ENCODE data around the gene SPEN.

The SPEN gene

DNA sequence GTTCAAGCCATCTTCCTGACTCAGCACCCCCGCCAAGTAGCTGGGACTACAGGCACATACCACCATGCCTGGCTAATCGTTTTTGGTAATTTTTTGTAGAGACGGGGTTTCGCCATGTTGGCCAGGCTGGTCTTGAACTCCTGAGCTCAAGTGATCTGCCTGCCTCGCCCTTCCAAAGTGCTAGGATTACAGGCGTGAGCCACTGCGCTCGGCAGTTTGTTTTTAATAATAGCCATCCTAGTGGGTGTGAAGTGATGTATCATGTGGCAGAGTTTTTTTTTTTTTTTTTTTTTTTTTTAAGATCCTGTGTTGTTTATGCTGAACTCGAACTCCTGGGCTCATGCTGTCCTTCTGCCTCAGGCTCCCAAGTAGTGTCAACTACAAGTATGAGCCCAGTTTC, 51.8 kb downstream of the SPEN start:
- no peak for TF ChIP-seq POLR2AphosphoS5 (IDR thresholded peaks at IDR 0.05; ENCODE audit: low read depth, low read length)
- TF ChIP-seq FOXP2 (optimal IDR thresholded peaks at IDR 0.05; ENCODE audit: borderline replicate concordance, extremely low read depth, extremely low read length, insufficient read depth), result no peak
- no peak for TF ChIP-seq TAF1 (IDR thresholded peaks at IDR 0.05; ENCODE audit: borderline replicate concordance, insufficient read depth, low read length)
- TF ChIP-seq, protein P1, sequence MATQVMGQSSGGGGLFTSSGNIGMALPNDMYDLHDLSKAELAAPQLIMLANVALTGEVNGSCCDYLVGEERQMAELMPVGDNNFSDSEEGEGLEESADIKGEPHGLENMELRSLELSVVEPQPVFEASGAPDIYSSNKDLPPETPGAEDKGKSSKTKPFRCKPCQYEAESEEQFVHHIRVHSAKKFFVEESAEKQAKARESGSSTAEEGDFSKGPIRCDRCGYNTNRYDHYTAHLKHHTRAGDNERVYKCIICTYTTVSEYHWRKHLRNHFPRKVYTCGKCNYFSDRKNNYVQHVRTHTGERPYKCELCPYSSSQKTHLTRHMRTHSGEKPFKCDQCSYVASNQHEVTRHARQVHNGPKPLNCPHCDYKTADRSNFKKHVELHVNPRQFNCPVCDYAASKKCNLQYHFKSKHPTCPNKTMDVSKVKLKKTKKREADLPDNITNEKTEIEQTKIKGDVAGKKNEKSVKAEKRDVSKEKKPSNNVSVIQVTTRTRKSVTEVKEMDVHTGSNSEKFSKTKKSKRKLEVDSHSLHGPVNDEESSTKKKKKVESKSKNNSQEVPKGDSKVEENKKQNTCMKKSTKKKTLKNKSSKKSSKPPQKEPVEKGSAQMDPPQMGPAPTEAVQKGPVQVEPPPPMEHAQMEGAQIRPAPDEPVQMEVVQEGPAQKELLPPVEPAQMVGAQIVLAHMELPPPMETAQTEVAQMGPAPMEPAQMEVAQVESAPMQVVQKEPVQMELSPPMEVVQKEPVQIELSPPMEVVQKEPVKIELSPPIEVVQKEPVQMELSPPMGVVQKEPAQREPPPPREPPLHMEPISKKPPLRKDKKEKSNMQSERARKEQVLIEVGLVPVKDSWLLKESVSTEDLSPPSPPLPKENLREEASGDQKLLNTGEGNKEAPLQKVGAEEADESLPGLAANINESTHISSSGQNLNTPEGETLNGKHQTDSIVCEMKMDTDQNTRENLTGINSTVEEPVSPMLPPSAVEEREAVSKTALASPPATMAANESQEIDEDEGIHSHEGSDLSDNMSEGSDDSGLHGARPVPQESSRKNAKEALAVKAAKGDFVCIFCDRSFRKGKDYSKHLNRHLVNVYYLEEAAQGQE (IDR thresholded peaks at IDR 0.05; ENCODE audit: insufficient read depth in 1 of 2, low read depth in 2 of 2, low read length in 2 of 2), result no peak
- TF ChIP-seq SIN3A (IDR thresholded peaks at IDR 0.05; ENCODE audit: borderline replicate concordance, insufficient read depth, low read length), result no peak

DNA sequence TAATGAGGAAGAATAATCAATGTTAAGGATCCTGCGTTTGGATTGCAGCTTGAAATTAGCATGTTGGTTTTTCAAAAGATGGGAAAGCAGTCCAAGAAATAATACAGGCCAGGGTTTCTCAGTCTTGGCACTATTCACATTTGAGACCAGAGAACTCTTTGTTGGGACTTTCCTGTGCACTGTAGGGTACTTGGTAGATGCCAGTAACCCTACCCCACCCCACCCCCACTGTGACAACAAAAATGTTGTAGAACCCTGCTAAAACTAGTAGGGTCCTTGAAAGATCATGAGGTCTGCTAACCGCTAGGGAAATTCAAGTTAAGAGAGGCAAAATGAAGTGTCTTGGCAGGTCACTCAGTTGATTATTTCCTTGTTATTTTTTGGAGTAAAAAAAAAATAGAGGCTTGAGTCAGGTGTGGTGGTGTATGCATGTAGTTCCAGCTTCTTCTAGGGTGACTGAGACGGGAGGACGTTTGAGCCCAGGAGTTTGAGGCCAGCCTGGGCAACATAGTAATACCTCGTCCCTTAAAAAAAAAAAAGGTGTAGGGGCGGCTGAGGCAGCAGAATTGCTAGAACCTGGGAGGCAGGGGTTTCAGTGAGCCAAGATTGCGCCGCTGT, 53.3 kb downstream of the SPEN start:
- TF ChIP-seq, protein P1 (IDR thresholded peaks at IDR 0.05; ENCODE audit: insufficient read depth in 1 of 2, low read depth in 2 of 2, low read length in 2 of 2), result no peak
- no peak for TF ChIP-seq POLR2AphosphoS5 (IDR thresholded peaks at IDR 0.05; ENCODE audit: low read depth, low read length)
- TF ChIP-seq TAF1 (IDR thresholded peaks at IDR 0.05; ENCODE audit: borderline replicate concordance, insufficient read depth, low read length), result no peak
- TF ChIP-seq SIN3A (IDR thresholded peaks at IDR 0.05; ENCODE audit: borderline replicate concordance, insufficient read depth, low read length), result no peak
- no peak for TF ChIP-seq FOXP2 (optimal IDR thresholded peaks at IDR 0.05; ENCODE audit: borderline replicate concordance, extremely low read depth, extremely low read length, insufficient read depth)

GRCh38 chr1:15902882-15903281, 55.4 kb downstream of the SPEN start:
- TF ChIP-seq FOXP2 (optimal IDR thresholded peaks at IDR 0.05; ENCODE audit: borderline replicate concordance, extremely low read depth, extremely low read length, insufficient read depth) (no peak), SIN3A (IDR thresholded peaks at IDR 0.05; ENCODE audit: borderline replicate concordance, insufficient read depth, low read length) (no peak), TAF1 (IDR thresholded peaks at IDR 0.05; ENCODE audit: borderline replicate concordance, insufficient read depth, low read length) (no peak), POLR2AphosphoS5 (IDR thresholded peaks at IDR 0.05; ENCODE audit: low read depth, low read length) (no peak)
- TF ChIP-seq, protein P1 (IDR thresholded peaks at IDR 0.05; ENCODE audit: insufficient read depth in 1 of 2, low read depth in 2 of 2, low read length in 2 of 2), result no peak

DNA sequence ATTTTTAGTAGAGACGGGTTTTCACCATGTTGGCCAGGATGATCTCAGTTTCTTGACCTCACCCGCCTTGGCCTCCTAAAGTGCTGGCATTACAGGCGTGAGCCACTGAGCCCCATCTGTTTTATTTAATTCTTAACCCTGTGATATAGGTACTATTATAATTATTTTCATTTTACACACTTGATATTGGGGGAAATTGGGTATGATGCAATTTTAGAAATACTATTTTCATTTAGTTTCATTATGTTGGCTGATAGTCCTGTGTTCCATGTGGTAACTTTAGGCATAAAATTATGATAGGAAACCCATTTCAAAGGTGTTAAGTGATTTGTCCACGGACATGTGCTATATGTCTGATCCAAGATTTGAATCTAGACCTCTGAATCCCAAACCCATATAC, 61.1 kb downstream of the SPEN start:
- TF ChIP-seq FOXP2 (optimal IDR thresholded peaks at IDR 0.05; ENCODE audit: borderline replicate concordance, extremely low read depth, extremely low read length, insufficient read depth) (no peak), SIN3A (IDR thresholded peaks at IDR 0.05; ENCODE audit: borderline replicate concordance, insufficient read depth, low read length) (no peak), POLR2AphosphoS5 (IDR thresholded peaks at IDR 0.05; ENCODE audit: low read depth, low read length) (no peak), TAF1 (IDR thresholded peaks at IDR 0.05; ENCODE audit: borderline replicate concordance, insufficient read depth, low read length) (no peak)
- TF ChIP-seq, protein P1 (IDR thresholded peaks at IDR 0.05; ENCODE audit: insufficient read depth in 1 of 2, low read depth in 2 of 2, low read length in 2 of 2), result no peak

All from PFSK-1 (cell line).